Stomach (tissue), 4 donors: Measurements from ENCODE around the gene SMIM44.

Source experiments
- CTCF ChIP-seq, 7 experiments: fragments of 450-650 bp in 4 of 7; fragments of 200-600 bp in 3 of 7; sonication (generic) in 3 of 7; IDR thresholded peaks; one replicate each; pipeline ENCODE4 v1.5.1; 2016 to 2019; ENCODE audit warnings: antibody characterized with exemption in 7 of 7, control low read depth in 2 of 7, mild to moderate bottlenecking in 1 of 7
- POLR2A ChIP-seq, 4 donors: fragments of 450-650 bp; IDR thresholded peaks; one replicate each; pipeline ENCODE4 v1.6.1; 2016; ENCODE audit warnings: antibody characterized with exemption in 4 of 4, control low read depth in 2 of 4, mild to moderate bottlenecking in 1 of 4, moderate library complexity in 1 of 4
- POLR2AphosphoS5 ChIP-seq, 3 donors: sonication (generic); formaldehyde crosslinking; IDR thresholded peaks; one replicate each; pipeline ENCODE4 v1.6.1; 2016; ENCODE audit warnings: antibody characterized with exemption in 3 of 3

- TF ChIP-seq POLR2AphosphoS5 (IDR thresholded peaks at IDR 0.05) (peak in 2 of 3 donors; percentile 32 to 38), CTCF (IDR thresholded peaks at IDR 0.05) (no peak), POLR2A (IDR thresholded peaks at IDR 0.05) (no peak)
Observed at GRCh38 chr19:3481241-3482090, 1.8 kb downstream of the SMIM44 start.
